MM.1S (cell line): ENCODE measurements around the gene ZXDC.

Source experiments
- DNase-seq: peaks from one replicate; pipeline ENCODE4 v3.0.0-alpha.2; 2015
- H2AFZ ChIP-seq: fragments of 300-600 bp; sonication (generic); 2 replicates; pipeline ENCODE4 v1.6.0; 2016; ENCODE audit warnings: antibody characterized with exemption, low read length
- H3F3A ChIP-seq: fragments of 300-600 bp; sonication (generic); 2 replicates; pipeline ENCODE4 v1.6.1; 2016; ENCODE audit warnings: mild to moderate bottlenecking, antibody characterized with exemption, low read length, moderate library complexity, mixed read lengths; ENCODE audit not compliant: insufficient read depth
- H3K27ac ChIP-seq: fragments of 300-600 bp; sonication (generic); 2 replicates; pipeline ENCODE4 v1.5.1; 2016; ENCODE audit warnings: mild to moderate bottlenecking, low read length
- H3K27me3 ChIP-seq: fragments of 300-600 bp; sonication (generic); replicated peaks from 2 replicates; pipeline ENCODE4 v1.6.0; 2016; ENCODE audit warnings: low read length; ENCODE audit not compliant: insufficient read depth
- H3K36me3 ChIP-seq: fragments of 300-600 bp; sonication (generic); replicated peaks from 2 replicates; pipeline ENCODE4 v1.6.1; 2016; ENCODE audit warnings: mild to moderate bottlenecking, low read length, mixed read lengths; ENCODE audit not compliant: insufficient read depth
- H3K4me1 ChIP-seq: fragments of 300-600 bp; sonication (generic); 2 replicates; pipeline ENCODE4 v1.6.1; 2016; ENCODE audit warnings: low read length, mixed read lengths
- H3K4me2 ChIP-seq: fragments of 300-600 bp; sonication (generic); 2 replicates; pipeline ENCODE4 v1.6.0; 2016; ENCODE audit warnings: low read depth, low read length
- H3K4me3 ChIP-seq: fragments of 300-600 bp; sonication (generic); 2 replicates; pipeline ENCODE4 v1.5.1; 2016; ENCODE audit warnings: low read length, mixed read lengths
- H3K79me2 ChIP-seq: fragments of 300-600 bp; sonication (generic); 2 replicates; pipeline ENCODE4 v1.6.1; 2016; ENCODE audit warnings: mixed run types, low read length, mixed read lengths
- H3K9ac ChIP-seq: fragments of 300-600 bp; sonication (generic); 2 replicates; pipeline ENCODE4 v1.6.1; 2016; ENCODE audit warnings: low read length, mixed read lengths
- H3K9me2 ChIP-seq: fragments of 300-600 bp; sonication (generic); replicated peaks from 2 replicates; pipeline ENCODE4 v1.6.1; 2016; ENCODE audit warnings: mild to moderate bottlenecking, low read length, mixed read lengths; ENCODE audit not compliant: insufficient read depth
- H3K9me3 ChIP-seq: fragments of 300-600 bp; sonication (generic); replicated peaks from 2 replicates; pipeline ENCODE4 v1.6.1; 2016; ENCODE audit warnings: mild to moderate bottlenecking, low read length, mixed read lengths; ENCODE audit not compliant: insufficient read depth
- H4K20me1 ChIP-seq: fragments of 300-600 bp; sonication (generic); 2 replicates; pipeline ENCODE4 v1.6.1; 2016; ENCODE audit warnings: mild to moderate bottlenecking, low read length, moderate library complexity, mixed read lengths; ENCODE audit not compliant: insufficient read depth
- EZH2 ChIP-seq: fragments of 300-600 bp; sonication (generic); optimal IDR thresholded peaks from 2 replicates; pipeline ENCODE3; 2017; ENCODE audit warnings: low read depth, mild to moderate bottlenecking, antibody characterized with exemption, low read length, mixed read lengths
- EZH2phosphoT487 ChIP-seq: fragments of 300-600 bp; sonication (generic); IDR thresholded peaks from 2 replicates; pipeline ENCODE4 v1.6.1; 2018; ENCODE audit warnings: antibody characterized with exemption, low read length
- TF ChIP-seq, protein P1 (sequence below): fragments of 300-600 bp; sonication (generic); IDR thresholded peaks from 2 replicates; pipeline ENCODE4 v1.5.1; 2016; ENCODE audit warnings: antibody characterized with exemption, low read length, mixed read lengths

Gene ZXDC

GRCh38 chr3:126424751-126425150, 50.9 kb downstream of the ZXDC start:
- Histone ChIP-seq H2AFZ (no peak overlapping the region), H3K4me1 (no peaks in the 10 kb centered on the region), H3K9me2 (no peaks in the 10 kb centered on the region), H3K4me2 (no peak overlapping the region), H3K27me3 (no peaks in the 10 kb centered on the region), H4K20me1 (no peaks in the 10 kb centered on the region), H3F3A (no peaks in the 10 kb centered on the region), H3K79me2 (no peaks in the 10 kb centered on the region), H3K27ac (no peak overlapping the region), H3K9ac (no peak overlapping the region), H3K4me3 (no peak overlapping the region), H3K9me3 (no peaks in the 10 kb centered on the region), H3K36me3 (no peaks in the 10 kb centered on the region)
- DNase-seq = no peak
- TF ChIP-seq EZH2phosphoT487 = no peak
- TF ChIP-seq, protein P1, sequence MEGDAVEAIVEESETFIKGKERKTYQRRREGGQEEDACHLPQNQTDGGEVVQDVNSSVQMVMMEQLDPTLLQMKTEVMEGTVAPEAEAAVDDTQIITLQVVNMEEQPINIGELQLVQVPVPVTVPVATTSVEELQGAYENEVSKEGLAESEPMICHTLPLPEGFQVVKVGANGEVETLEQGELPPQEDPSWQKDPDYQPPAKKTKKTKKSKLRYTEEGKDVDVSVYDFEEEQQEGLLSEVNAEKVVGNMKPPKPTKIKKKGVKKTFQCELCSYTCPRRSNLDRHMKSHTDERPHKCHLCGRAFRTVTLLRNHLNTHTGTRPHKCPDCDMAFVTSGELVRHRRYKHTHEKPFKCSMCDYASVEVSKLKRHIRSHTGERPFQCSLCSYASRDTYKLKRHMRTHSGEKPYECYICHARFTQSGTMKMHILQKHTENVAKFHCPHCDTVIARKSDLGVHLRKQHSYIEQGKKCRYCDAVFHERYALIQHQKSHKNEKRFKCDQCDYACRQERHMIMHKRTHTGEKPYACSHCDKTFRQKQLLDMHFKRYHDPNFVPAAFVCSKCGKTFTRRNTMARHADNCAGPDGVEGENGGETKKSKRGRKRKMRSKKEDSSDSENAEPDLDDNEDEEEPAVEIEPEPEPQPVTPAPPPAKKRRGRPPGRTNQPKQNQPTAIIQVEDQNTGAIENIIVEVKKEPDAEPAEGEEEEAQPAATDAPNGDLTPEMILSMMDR = no peak
- TF ChIP-seq EZH2 = no peak

- TF ChIP-seq EZH2 (no peak), EZH2phosphoT487 (no peak)
- TF ChIP-seq, protein P1 = no peak
- Histone ChIP-seq H3K4me2 (no peak overlapping the region), H3K9ac (no peak overlapping the region), H3K27me3 (no peaks in the 10 kb centered on the region), H3K9me3 (no peaks in the 10 kb centered on the region), H3F3A (no peaks in the 10 kb centered on the region), H3K4me1 (no peaks in the 10 kb centered on the region), H3K79me2 (no peaks in the 10 kb centered on the region), H3K36me3 (no peaks in the 10 kb centered on the region), H3K4me3 (no peak overlapping the region), H3K27ac (no peak overlapping the region), H3K9me2 (no peaks in the 10 kb centered on the region), H2AFZ (no peak overlapping the region), H4K20me1 (no peaks in the 10 kb centered on the region)
- DNase-seq = no peak
Measured at GRCh38 chr3:126424039-126424717, 51.5 kb downstream of the ZXDC start.

- no peak overlapping the region for H3K4me3 ChIP-seq
- no peaks in the 10 kb centered on the region for H3K9me3 ChIP-seq
- no peaks in the 10 kb centered on the region for H3F3A ChIP-seq
- H3K9me2 ChIP-seq = no peaks in the 10 kb centered on the region
- no peak overlapping the region for H2AFZ ChIP-seq
- TF ChIP-seq EZH2 = no peak
- no peak for TF ChIP-seq EZH2phosphoT487
- TF ChIP-seq, protein P1 = no peak
- DNase-seq = no peak
- H3K9ac ChIP-seq = no peak overlapping the region
- no peaks in the 10 kb centered on the region for H3K36me3 ChIP-seq
- H3K4me1 ChIP-seq = no peaks in the 10 kb centered on the region
- no peak overlapping the region for H3K4me2 ChIP-seq
- no peaks in the 10 kb centered on the region for H4K20me1 ChIP-seq
- no peaks in the 10 kb centered on the region for H3K79me2 ChIP-seq
- H3K27ac ChIP-seq = no peak overlapping the region
- H3K27me3 ChIP-seq = no peaks in the 10 kb centered on the region
Measured at GRCh38 chr3:126423191-126424038, 52.3 kb downstream of the ZXDC start.
